Ovary (tissue), 3 donors: ENCODE measurements around the gene ARFGAP1.

ENCODE experiments used
- CTCF ChIP-seq, 3 donors: fragments of 450-650 bp in 2 of 3; fragments of 200-600 bp in 1 of 3; IDR thresholded peaks; one replicate each; pipeline versions ENCODE4 v1.5.1 to v1.8.0; 2016 to 2022; ENCODE audit warnings: antibody characterized with exemption in 3 of 3, mild to moderate bottlenecking in 1 of 3
- EP300 ChIP-seq: sonication (generic); formaldehyde crosslinking; IDR thresholded peaks from one replicate; pipeline ENCODE4 v1.6.1; 2017; ENCODE audit warnings: antibody characterized with exemption
- POLR2A ChIP-seq: fragments of 450-650 bp; IDR thresholded peaks from one replicate; pipeline ENCODE4 v1.6.1; 2017; ENCODE audit warnings: antibody characterized with exemption, mild to moderate bottlenecking, moderate library complexity
- donor health status: DM: no; HTN: no; CAD: no.

- TF ChIP-seq POLR2A, result no peak
- peak in 1 of 3 donors; percentile 29 for TF ChIP-seq CTCF (IDR thresholded peaks at IDR 0.05)
- no peak for TF ChIP-seq EP300
Measured at GRCh38 chr20:63230800-63231268, 41.8 kb upstream of the ARFGAP1 start.
